Stimulated activated CD4-positive, alpha-beta T cell treated with anti-CD3 and anti-CD28 coated beads, Interleukin-12 subunit alpha, Interleukin-12 subunit beta, amount 100 ng/mL, for 48 hours (primary cell): ENCODE results near the gene INHA.

Experiments
- DNase-seq, 3 donors: peaks; one replicate each; pipeline ENCODE4 v3.0.0-alpha.2; 2020; ENCODE audit warnings: low read depth in 2 of 3, low spot score in 1 of 3

Gene INHA

GRCh38 chr2:219557320-219557719 is 14.8 kb upstream of the INHA start:
- no peak for DNase-seq

GRCh38 chr2:219557791-219558785 is 14.0 kb upstream of the INHA start:
- DNase-seq: no peak

GRCh38 chr2:219559156-219559915 is 12.8 kb upstream of the INHA start:
- DNase-seq: no peak

- no peak for DNase-seq
Measured at GRCh38 chr2:219560037-219560892, 11.8 kb upstream of the INHA start.

- DNase-seq: no peak
Measured at GRCh38 chr2:219560893-219561178, 11.3 kb upstream of the INHA start.

GRCh38 chr2:219561179-219562048 is 10.7 kb upstream of the INHA start:
- no peak for DNase-seq

GRCh38 chr2:219562049-219563020 is 9.8 kb upstream of the INHA start:
- no peak for DNase-seq

- DNase-seq: no peak
Measured at GRCh38 chr2:219563271-219563928, 8.7 kb upstream of the INHA start.

GRCh38 chr2:219565130-219566080 is 6.7 kb upstream of the INHA start:
- DNase-seq: no peak

- DNase-seq: no peak
Measured at GRCh38 chr2:219566640-219567039, 5.5 kb upstream of the INHA start.

GRCh38 chr2:219567131-219567530 is 5.0 kb upstream of the INHA start:
- no peak for DNase-seq

- DNase-seq: no peak
Measured at GRCh38 chr2:219567791-219568361, 4.2 kb upstream of the INHA start.

- no peak for DNase-seq
Measured at GRCh38 chr2:219569041-219569440, 3.1 kb upstream of the INHA start.

- no peak for DNase-seq
Measured at GRCh38 chr2:219569635-219570034, 2.5 kb upstream of the INHA start.

- no peak for DNase-seq
Measured at GRCh38 chr2:219570194-219570923, 1.8 kb upstream of the INHA start.

GRCh38 chr2:219570924-219571310 is 1.2 kb upstream of the INHA start:
- no peak for DNase-seq
